HAP-1 (cell line): ENCODE data around the gene METTL9.
"Not testable (repeated sequence)": the region's sequence is repeated elsewhere in the genome, so short reads cannot be mapped to it uniquely, and the experiment has no call there.

Experiments
- DNase-seq, 2 experiments: peaks; one replicate each; pipeline ENCODE4 v3.0.0-alpha.2; 2016 to 2020; ENCODE audit warnings: low spot score in 2 of 2
- H3K27me3 ChIP-seq: fragments of 250-450 bp; sonication (Bioruptor Pico); 2 replicates; pipeline ENCODE4 v1.5.1; 2020; ENCODE audit warnings: low read depth, mild to moderate bottlenecking, moderate library complexity
- H3K36me3 ChIP-seq: fragments of 250-450 bp; sonication (Bioruptor Pico); replicated peaks from 2 replicates; pipeline ENCODE4 v1.5.1; 2020; ENCODE audit warnings: mild to moderate bottlenecking
- H3K4me1 ChIP-seq: fragments of 250-450 bp; sonication (Bioruptor Pico); 2 replicates; pipeline ENCODE4 v1.5.1; 2020; ENCODE audit warnings: mild to moderate bottlenecking
- H3K4me3 ChIP-seq: fragments of 250-450 bp; sonication (Bioruptor Pico); 2 replicates; pipeline ENCODE4 v1.5.1; 2020; ENCODE audit warnings: mild to moderate bottlenecking, moderate library complexity
- H3K9me3 ChIP-seq: fragments of 250-450 bp; sonication (Bioruptor Pico); 2 replicates; pipeline ENCODE4 v1.5.1; 2020; ENCODE audit warnings: mild to moderate bottlenecking, moderate library complexity
- in situ Hi-C: fragments of 300-500 bp; cut with MboI; formaldehyde crosslinking; loops from 3 replicates; pipeline ENCODE4 v1.14.3; 2020; ENCODE audit warnings: low sequenced_read_pairs, inconsistent platforms, mixed read lengths

The METTL9 gene

DNA sequence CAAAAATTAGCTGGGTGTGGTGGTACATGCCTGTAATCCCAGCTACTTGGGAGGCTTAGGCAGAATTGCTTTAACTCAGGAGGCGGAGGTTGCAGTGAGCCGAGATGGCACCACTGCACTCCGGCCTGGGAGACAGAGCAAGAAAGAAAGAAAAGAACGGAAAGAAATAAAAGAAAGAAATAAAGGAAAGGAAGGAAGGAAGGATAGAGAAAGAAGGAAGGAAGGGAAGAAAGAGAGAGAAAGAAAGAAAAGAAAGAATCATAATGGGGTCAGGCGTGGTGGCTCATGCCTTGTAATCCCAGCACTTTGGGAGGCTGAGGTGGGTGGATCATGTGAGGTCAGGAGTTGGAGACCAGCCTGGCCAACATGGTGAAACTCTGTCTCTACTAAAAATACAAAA, 10.8 kb upstream of the METTL9 start:
- H3K9me3 ChIP-seq, H3K36me3 ChIP-seq, H3K4me1 ChIP-seq, in situ Hi-C loops, H3K4me3 ChIP-seq, DNase-seq, H3K27me3 ChIP-seq: not testable (repeated sequence)

DNA sequence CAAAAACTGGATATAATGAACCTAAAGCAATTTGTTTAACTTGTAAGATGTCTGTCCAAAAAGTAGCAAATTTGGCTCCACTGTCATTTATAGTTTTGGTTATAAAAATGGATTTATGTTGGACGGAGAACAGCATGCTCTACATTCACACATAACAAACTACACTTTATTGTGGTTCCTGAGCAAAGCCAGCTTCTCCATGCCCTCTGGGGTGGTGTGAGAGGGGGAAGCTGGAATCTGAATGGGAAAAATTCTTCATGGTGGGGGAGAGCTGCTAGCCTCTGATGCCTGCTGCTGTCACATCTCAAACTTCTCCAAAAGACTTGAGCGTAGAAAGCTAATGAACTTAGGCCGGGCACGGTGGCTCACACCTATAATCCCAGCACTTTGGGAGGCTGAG, 9.8 kb upstream of the METTL9 start:
- DNase-seq = no peak
- Histone ChIP-seq H3K27me3 (no peaks in the 10 kb centered on the region), H3K36me3 (no peaks in the 10 kb centered on the region), H3K9me3 (no peaks in the 10 kb centered on the region), H3K4me3 (no peak overlapping the region), H3K4me1 (peaks cover 3% of the 10 kb centered on the region; the same call in 1 of the 2 replicates)
- in situ Hi-C loops = no loop called here

DNA sequence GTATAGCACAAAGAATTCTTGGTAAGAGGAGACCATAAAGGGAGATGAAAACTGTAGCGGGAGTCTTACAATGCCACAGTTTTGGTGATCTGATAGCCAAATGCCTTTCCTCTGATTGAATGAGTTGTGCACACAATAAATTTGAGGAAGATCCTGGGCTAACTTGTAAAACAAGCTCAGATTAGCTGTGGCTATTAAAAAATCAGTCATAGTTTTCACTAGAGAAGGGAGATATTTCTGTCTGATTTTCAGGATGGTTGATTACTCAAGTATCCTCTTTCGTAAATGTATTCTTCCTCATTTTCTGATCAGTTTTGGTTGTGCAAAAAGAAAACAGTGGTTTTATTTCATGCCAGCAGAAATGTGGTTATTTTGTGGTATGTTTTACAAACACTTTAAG, 9.1 kb upstream of the METTL9 start:
- no peaks in the 10 kb centered on the region for H3K9me3 ChIP-seq
- no peak for DNase-seq

DNA sequence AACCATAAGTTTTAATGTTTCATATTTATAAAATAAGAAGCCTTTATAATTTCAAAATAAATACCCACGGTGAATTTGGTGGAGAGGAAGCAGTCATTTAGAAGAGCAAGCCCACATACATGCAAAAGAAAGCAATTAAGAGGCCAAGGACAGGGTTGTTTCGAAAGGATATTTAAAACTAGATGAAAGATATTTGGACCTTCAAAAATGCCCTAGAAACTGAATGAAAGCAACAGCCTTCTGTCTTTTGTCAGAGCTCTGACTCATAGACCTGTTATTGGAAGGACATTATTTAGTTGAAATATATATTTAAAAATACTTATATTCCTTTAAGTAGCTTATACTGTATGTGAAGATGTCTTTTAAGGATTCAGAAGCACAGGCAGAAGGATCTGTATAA, 8.6 kb upstream of the METTL9 start:
- no peaks in the 10 kb centered on the region for H3K36me3 ChIP-seq
- H3K4me1 ChIP-seq = 0 out of 2 replicates have a peak, but pooled peaks cover 3% of the 10 kb centered on the region
- in situ Hi-C loops = no loop called here
- no peak for DNase-seq
- no peaks in the 10 kb centered on the region for H3K27me3 ChIP-seq
- no peak overlapping the region for H3K4me3 ChIP-seq
- no peaks in the 10 kb centered on the region for H3K9me3 ChIP-seq

More for the DNA sequence above, 9.1 kb upstream of the METTL9 start:
- Histone ChIP-seq H3K4me1 (0 out of 2 replicates have a peak, but pooled peaks cover 3% of the 10 kb centered on the region), H3K27me3 (no peaks in the 10 kb centered on the region), H3K4me3 (no peak overlapping the region), H3K36me3 (no peaks in the 10 kb centered on the region)
- in situ Hi-C loops = no loop called here

DNA sequence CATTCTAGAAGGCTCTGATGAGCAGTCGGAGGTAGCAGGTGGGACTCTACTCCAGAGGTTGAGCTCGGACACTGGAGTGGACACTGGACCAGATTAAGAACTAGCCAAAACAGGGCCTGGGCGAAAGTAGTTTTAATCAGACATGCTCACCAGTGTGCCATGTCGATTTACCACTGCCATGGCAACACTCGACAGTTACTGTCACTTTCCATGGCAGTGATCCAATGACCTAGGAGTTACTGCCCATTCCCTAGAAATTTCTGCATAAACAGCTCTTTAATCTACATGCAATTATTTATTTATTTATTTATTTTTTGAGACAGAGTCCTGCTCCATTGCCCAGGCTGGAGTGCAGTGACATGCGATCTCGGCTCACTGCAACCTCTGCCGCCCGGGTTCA, 7.2 kb upstream of the METTL9 start:
- Histone ChIP-seq H3K27me3 (no peaks in the 10 kb centered on the region), H3K4me1 (0 out of 2 replicates have a peak, but pooled peaks cover 3% of the 10 kb centered on the region), H3K9me3 (no peaks in the 10 kb centered on the region), H3K4me3 (no peak overlapping the region), H3K36me3 (no peaks in the 10 kb centered on the region)
- in situ Hi-C loops = no loop called here
- DNase-seq = no peak

DNA sequence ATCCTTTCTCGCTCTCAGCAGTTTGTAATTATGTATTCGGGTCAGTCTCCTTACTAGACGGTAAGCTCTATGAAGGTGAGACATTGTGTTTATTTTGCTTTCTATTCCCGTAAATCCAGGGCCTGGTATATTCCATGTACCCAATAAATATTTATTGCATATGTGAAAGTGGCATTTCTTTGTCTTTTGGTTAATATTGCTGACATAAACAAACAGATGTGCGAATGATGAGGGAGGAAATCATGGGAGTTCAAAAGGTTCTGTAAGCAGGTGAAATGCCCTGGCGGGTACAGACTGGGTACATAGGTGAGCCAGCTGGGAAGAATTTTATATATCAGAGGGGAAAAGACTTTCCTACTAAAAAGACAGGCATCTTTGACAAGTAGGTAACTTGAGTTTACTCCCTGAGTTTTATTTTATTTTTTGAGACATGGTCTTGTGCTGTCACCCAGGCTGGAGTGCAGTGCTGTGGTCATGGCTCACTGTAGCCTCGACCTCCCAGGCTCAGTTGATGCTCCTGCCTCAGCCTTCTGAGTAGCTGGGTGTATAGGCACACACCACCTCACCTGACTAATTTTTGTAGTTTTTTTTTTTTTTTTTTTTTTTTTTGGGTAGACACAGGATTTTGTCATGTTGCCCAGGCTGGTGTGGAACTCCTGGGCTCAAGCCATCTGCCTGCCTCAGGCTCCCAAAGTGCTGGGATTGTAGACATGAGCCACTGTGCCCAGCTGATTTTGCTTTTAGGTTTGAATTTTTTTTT, 5.7 kb upstream of the METTL9 start:
- H3K4me3 ChIP-seq = no peak overlapping the region
- in situ Hi-C loops = no loop called here
- no peaks in the 10 kb centered on the region for H3K27me3 ChIP-seq
- no peak for DNase-seq
- no peaks in the 10 kb centered on the region for H3K36me3 ChIP-seq
- H3K9me3 ChIP-seq = no peaks in the 10 kb centered on the region
- H3K4me1 ChIP-seq = 0 out of 2 replicates have a peak, but pooled peaks cover 3% of the 10 kb centered on the region

DNA sequence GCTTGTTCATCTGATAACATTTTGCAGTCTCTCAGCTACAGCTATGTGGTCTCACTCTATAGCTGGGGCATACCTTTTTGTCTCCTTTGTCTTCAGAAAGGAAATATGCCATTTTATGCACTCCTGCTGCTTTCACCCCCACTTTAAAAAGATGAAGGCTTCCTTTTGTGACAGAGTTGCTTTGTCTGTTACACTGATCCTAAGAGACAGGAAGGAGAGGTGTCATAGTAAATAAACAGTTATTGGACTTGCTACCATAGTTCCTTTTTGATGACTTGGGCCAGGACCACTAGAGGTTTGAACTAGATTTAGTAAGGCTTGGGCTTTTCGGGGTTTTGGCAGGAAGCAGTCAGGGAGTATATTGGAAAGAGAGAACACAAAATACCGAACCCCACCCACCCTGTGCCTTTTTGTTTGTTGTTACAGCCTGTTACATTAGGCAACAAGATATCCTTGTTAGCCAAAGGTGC, 1.8 kb upstream of the METTL9 start:
- in situ Hi-C loops = no loop called here

DNA sequence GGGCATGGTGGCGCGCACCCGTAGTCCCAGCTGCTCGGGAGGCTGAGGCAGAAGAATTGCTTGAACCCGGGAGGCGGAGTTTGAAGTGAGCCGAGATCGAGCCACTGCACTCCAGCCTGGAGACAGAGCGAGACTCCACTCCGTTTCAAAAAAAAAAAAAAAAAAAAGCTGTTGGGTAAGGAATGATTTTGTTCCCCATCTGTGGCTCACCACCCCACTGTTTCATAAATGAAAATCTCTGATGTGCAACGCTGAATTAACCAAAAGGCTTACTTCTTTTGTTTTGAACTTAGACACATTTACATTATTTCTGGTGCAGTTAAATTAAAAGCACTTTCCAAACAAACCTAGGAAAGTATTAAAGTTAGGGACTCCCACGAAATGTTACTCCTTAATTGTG, 1.2 kb upstream of the METTL9 start:
- Histone ChIP-seq H3K4me3 (peak overlapping the region; percentile 77), H3K36me3 (no peaks in the 10 kb centered on the region), H3K27me3 (no peaks in the 10 kb centered on the region), H3K4me1 (peaks cover 12% of the 10 kb centered on the region), H3K9me3 (no peaks in the 10 kb centered on the region)
- in situ Hi-C loops = no loop called here
- no peak for DNase-seq

More for the DNA sequence above, 1.8 kb upstream of the METTL9 start:
- DNase-seq = no peak
- no peaks in the 10 kb centered on the region for H3K27me3 ChIP-seq
- peaks cover 12% of the 10 kb centered on the region for H3K4me1 ChIP-seq
- no peaks in the 10 kb centered on the region for H3K9me3 ChIP-seq
- no peaks in the 10 kb centered on the region for H3K36me3 ChIP-seq
- no peak overlapping the region for H3K4me3 ChIP-seq

DNA sequence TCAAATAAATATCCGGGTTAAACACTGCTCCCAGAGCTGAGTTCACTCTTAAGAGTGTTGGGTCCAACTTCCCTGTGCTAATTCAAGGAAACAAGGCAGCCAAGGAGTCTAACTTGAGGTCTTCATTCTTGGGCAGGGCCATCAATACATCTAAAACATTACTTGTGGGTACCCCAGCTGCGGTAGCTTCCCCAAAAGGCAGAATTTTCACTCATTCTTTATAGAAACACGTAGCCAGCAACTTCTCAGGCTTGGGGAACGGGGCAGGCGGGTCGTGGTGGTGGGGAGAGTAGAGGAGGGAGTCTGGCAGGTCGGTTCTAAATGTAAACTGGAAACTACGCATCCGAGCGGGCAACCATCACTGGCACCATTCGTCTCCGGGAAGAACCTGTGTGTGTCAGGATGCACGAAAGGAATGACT, 666 bp upstream of the METTL9 start:
- Histone ChIP-seq H3K4me3 (peak overlapping the region; percentile 77), H3K4me1 (peaks cover 13% of the 10 kb centered on the region), H3K9me3 (no peaks in the 10 kb centered on the region), H3K36me3 (no peaks in the 10 kb centered on the region), H3K27me3 (no peaks in the 10 kb centered on the region)
- DNase-seq = no peak
- in situ Hi-C loops = no loop called here

DNA sequence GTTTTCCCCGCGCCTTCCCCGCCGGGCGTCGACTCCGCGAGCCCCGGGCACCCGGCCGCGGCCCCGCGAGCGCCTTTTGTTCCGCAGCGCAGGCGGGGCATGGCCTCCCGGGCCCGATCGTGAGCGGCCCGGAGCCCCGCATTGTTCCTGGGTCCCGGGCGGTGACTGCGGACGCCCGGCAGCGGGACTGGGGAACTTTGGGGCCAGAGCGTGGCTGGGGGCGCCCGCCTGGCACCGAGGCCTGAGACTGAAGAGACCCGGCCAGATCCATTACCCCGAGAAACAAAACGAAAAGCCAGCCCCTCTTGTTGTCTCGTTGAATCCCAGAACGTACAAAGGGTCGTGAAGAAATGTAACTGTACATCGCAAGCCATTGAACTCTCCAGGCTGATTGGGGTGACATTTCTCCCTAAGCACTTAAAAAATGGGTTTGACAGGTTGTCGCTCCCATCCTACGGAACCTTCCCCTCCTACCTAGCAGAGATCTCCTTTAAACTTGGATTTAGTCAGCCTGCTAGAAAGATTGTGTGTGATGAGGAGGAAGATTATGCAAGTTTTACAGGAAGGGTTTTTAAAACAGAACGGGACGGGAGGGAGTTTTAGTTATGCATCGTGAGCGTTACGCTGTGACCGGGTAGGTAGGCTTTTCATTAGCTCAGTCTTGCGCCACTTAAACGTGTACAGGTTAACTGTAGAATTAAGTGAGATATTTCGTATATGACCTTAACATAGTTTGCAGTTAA, 825 bp downstream of the METTL9 start:
- no peaks in the 10 kb centered on the region for H3K9me3 ChIP-seq
- no peaks in the 10 kb centered on the region for H3K27me3 ChIP-seq
- H3K4me1 ChIP-seq = peaks cover 20% of the 10 kb centered on the region
- peaks cover 5% of the 10 kb centered on the region; the same call in 1 of the 2 replicates for H3K36me3 ChIP-seq
- DNase-seq = no peak
- H3K4me3 ChIP-seq = peak overlapping the region; percentile 77
- in situ Hi-C loops = no loop called here

DNA sequence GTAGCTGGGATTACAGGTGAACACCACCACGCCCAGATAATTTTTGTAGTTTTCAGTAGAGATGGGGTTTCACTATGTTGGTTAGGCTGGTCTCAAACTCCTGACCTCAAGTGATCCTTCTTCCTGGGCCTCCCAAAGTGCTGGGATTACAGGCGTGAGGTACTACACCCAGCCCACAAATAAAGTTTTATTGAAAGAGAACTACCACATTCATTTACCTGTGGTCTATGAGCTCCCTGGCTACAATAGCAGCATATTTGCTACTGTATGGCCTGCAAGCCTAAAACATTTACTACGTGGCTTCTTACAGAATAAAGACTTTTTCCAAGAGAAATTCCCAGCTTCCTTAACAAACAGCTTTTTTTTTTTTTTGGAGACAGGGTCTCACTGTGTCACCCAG, 3.4 kb downstream of the METTL9 start:
- no peak overlapping the region for H3K4me3 ChIP-seq
- peaks cover 20% of the 10 kb centered on the region for H3K4me1 ChIP-seq
- H3K27me3 ChIP-seq = no peaks in the 10 kb centered on the region
- H3K9me3 ChIP-seq = no peaks in the 10 kb centered on the region
- in situ Hi-C loops = no loop called here
- DNase-seq = no peak
- peaks cover 5% of the 10 kb centered on the region; the same call in 1 of the 2 replicates for H3K36me3 ChIP-seq

DNA sequence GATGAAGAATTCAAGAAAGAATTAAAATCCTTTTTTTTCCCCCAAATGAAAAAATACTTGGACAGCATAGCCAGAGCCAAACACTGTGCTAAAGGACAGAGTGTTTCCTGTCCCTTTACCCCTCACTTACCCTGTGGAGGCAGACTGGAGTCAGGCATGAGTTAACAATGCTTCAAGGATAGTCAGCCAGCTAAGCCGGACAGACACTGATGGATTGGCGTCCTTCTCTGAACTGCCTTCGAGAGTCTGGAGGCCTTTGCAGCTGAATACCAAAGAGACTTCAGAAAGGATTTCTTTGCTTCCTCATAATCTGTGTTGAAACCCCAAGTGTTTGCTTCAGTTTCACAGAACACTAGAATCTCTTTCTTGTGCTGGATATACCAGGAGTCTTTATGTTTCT, 4.6 kb downstream of the METTL9 start:
- peak in 1 of 2 experiments; percentile 56 for DNase-seq
- Histone ChIP-seq H3K4me1 (peaks cover 25% of the 10 kb centered on the region), H3K9me3 (no peaks in the 10 kb centered on the region), H3K4me3 (no peak overlapping the region), H3K27me3 (no peaks in the 10 kb centered on the region), H3K36me3 (peaks cover 5% of the 10 kb centered on the region; the same call in 1 of the 2 replicates)
- in situ Hi-C loops = no loop called here

DNA sequence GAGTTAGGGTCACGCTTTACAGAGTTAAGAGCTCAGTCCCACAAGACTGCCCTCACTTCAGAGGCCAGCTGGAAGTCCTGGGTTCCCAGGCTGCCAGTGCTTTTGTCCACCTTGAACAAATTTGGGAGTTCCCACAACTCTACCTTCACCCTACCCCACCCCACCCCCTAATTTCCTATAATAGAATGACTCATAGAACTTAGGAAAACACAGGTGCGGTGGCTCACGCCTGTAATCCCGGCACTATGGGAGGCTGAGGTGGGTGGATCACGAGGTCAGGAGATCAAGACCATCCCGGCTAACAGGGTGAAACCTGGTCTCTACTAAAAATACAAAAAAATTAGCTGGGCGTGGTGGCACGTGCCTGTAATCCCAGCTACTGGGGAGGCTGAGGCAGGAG, 6.5 kb downstream of the METTL9 start:
- H3K4me3 ChIP-seq, H3K27me3 ChIP-seq, H3K9me3 ChIP-seq, in situ Hi-C loops, DNase-seq, H3K36me3 ChIP-seq: not testable (repeated sequence)
- peaks cover 43% of the 10 kb centered on the region for H3K4me1 ChIP-seq
